ENCODE data around the gene CS. TPM values are rescaled to one million over a fixed set of nuclear protein-coding genes. Genes with fewer than 3 reads are reported as not detected.
A peak's percentile ranks its signal among the peaks of the same experiment; 100 is the strongest.

The CS gene
- total and polyA plus RNA-seq, 2 experiments from 2014 or later, result 243 to 360 TPM

GRCh38 chr12:56223571-56224101, 76.5 kb downstream of the CS start:
- Histone ChIP-seq H3K9me3 (ENCODE audit: low read depth) (no peaks in the 10 kb centered on the region), H3K4me3 (no peak overlapping the region)
- TF ChIP-seq, protein P1, sequence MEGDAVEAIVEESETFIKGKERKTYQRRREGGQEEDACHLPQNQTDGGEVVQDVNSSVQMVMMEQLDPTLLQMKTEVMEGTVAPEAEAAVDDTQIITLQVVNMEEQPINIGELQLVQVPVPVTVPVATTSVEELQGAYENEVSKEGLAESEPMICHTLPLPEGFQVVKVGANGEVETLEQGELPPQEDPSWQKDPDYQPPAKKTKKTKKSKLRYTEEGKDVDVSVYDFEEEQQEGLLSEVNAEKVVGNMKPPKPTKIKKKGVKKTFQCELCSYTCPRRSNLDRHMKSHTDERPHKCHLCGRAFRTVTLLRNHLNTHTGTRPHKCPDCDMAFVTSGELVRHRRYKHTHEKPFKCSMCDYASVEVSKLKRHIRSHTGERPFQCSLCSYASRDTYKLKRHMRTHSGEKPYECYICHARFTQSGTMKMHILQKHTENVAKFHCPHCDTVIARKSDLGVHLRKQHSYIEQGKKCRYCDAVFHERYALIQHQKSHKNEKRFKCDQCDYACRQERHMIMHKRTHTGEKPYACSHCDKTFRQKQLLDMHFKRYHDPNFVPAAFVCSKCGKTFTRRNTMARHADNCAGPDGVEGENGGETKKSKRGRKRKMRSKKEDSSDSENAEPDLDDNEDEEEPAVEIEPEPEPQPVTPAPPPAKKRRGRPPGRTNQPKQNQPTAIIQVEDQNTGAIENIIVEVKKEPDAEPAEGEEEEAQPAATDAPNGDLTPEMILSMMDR (IDR thresholded peaks at IDR 0.05; ENCODE audit: low read depth, low read length), result no peak

DNA sequence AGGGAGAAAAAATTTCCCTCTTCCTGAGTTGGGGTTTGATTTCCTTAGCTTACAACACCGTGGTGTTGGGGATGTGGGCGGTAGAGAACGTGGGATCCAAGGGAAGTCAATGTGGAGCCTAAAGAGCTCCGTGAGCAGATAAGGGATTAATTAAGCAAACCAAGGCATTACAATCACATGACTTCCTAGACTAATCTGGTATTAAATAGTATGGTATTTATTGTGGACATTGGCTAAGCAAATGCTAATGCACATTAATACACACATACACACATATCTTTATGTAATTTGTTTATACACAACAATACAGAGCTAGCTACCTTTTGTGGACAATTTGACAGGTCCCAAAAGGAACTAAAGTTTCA, 77.6 kb downstream of the CS start:
- no peak for DNase-seq (ENCODE audit: low read depth in 1 of 2, low spot score in 1 of 2)
- peaks cover 12% of the 10 kb centered on the region for H3K4me1 ChIP-seq (ENCODE audit: low read depth)
- H3K36me3 ChIP-seq, result no peaks in the 10 kb centered on the region
- H3K27me3 ChIP-seq, result no peaks in the 10 kb centered on the region
- H3K27ac ChIP-seq, result peak overlapping the region; percentile 98
- TF ChIP-seq, protein P1 (IDR thresholded peaks at IDR 0.05; ENCODE audit: low read depth, low read length), result no peak
- H3K4me3 ChIP-seq, result peak overlapping the region; percentile 69
- no peaks in the 10 kb centered on the region for H3K9me3 ChIP-seq (ENCODE audit: low read depth)

More at GRCh38 chr12:56223571-56224101, 76.5 kb downstream of the CS start:
- DNase-seq (ENCODE audit: low read depth in 1 of 2, low spot score in 1 of 2), result no peak
- H3K27me3 ChIP-seq, result no peaks in the 10 kb centered on the region
- H3K4me1 ChIP-seq (ENCODE audit: low read depth), result peaks cover 12% of the 10 kb centered on the region
- H3K36me3 ChIP-seq, result no peaks in the 10 kb centered on the region
- peak overlapping the region; percentile 98 for H3K27ac ChIP-seq

DNA sequence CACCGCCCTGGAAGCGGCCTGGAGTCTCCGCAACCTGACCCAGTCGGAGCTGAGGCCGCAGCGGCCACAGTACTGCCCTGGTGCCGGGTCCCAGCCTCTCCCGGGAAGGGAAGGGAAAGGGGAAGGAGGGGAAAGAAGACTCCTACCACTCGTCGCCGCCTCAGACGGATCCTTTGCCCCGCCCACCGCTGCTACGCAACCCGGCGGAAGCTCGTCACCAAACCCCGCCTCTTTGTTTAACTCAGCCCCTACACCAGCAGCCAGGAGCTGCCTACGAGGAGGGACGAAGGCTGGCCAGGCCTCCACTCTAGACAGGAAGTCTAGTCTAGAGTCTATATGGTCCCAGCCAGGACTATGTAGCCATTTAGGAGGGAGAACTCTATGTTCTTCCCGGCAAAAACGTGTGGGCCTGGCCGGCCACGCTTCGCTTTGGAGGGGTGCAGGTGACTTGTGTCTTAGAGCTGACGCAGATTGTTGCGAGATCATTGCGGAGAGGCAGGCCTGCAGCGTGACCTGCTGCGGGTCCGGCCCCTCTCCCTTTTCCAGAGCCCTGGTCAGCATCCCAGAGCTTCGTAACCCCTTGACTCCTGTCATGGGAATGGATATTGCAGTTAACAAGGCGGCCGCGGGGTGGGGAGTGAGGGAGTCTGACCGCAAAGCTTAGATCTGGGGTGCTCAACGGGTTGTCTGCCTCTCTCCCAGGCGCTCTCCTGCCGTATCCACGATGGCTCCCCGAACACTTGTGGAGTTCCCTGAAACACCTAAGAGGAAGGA, 78.2 kb downstream of the CS start, which contains the start of gene RNF41:
Gene RNF41 (minus strand): TSS at position 166 of the 774 bp plus-strand sequence. CDS start 7,875 bp downstream, outside the sequence.
- H3K9me3 ChIP-seq (ENCODE audit: low read depth), result no peaks in the 10 kb centered on the region
- H3K27me3 ChIP-seq, result no peaks in the 10 kb centered on the region
- TF ChIP-seq, protein P1 (IDR thresholded peaks at IDR 0.05; ENCODE audit: low read depth, low read length), result peak; percentile 10
- H3K4me3 ChIP-seq, result peak within 1 kb of the TSS; percentile 69
- no peaks in the 10 kb centered on the region for H3K36me3 ChIP-seq
- H3K27ac ChIP-seq, result peak within 1 kb of the TSS; percentile 98
- peak; percentile 97 to 99 for DNase-seq (ENCODE audit: low read depth in 1 of 2, low spot score in 1 of 2)
- H3K4me1 ChIP-seq (ENCODE audit: low read depth), result peaks cover 12% of the 10 kb centered on the region

Other genes starting within 250 kb of the CS start
- gene ERBB3, start 220.2 kb downstream of the CS start, total RNA-seq, result 22.0 and 26.6 TPM in 2 replicates
- gene ERBB3, start 220.2 kb downstream of the CS start, polyA plus RNA-seq, result 10.5 and 21.0 TPM in 2 replicates
- gene PA2G4, start 195.8 kb downstream of the CS start, total RNA-seq, result 166 and 235 TPM in 2 replicates
- 132 and 189 TPM in 2 replicates for gene PA2G4, start 195.8 kb downstream of the CS start, polyA plus RNA-seq
- 1,416 and 2,307 TPM in 2 replicates for gene RPL41, start 183.7 kb downstream of the CS start, total RNA-seq
- gene RPL41, start 183.7 kb downstream of the CS start, polyA plus RNA-seq, result 2,144 and 2,427 TPM in 2 replicates
- 5.4 and 7.5 TPM in 2 replicates for gene ZC3H10, start 182.1 kb downstream of the CS start, total RNA-seq
- 7.2 and 10.6 TPM in 2 replicates for gene ZC3H10, start 182.1 kb downstream of the CS start, polyA plus RNA-seq
- gene ESYT1, start 172.1 kb downstream of the CS start, total RNA-seq, result 103 and 107 TPM in 2 replicates
- 52.0 and 70.6 TPM in 2 replicates for gene ESYT1, start 172.1 kb downstream of the CS start, polyA plus RNA-seq
- gene MYL6B, start 147.7 kb downstream of the CS start, total RNA-seq, result 218 and 293 TPM in 2 replicates
- gene MYL6B, start 147.7 kb downstream of the CS start, polyA plus RNA-seq, result 142 and 203 TPM in 2 replicates
- 2,618 and 4,325 TPM in 2 replicates for gene MYL6, start 142.0 kb downstream of the CS start, total RNA-seq
- gene MYL6, start 142.0 kb downstream of the CS start, polyA plus RNA-seq, result 3,866 and 6,680 TPM in 2 replicates
- 69.7 and 94.2 TPM in 2 replicates for gene SMARCC2, start 110.8 kb downstream of the CS start, total RNA-seq
- 79.6 and 104 TPM in 2 replicates for gene SMARCC2, start 110.8 kb downstream of the CS start, polyA plus RNA-seq
- gene RNF41, start 78.4 kb downstream of the CS start, total RNA-seq, result 37.2 and 55.7 TPM in 2 replicates
- 17.3 and 21.1 TPM in 2 replicates for gene RNF41, start 78.4 kb downstream of the CS start, polyA plus RNA-seq
- gene NABP2, start 76.0 kb downstream of the CS start, total RNA-seq, result 14.8 and 32.0 TPM in 2 replicates
- gene NABP2, start 76.0 kb downstream of the CS start, polyA plus RNA-seq, result 6.8 and 10.7 TPM in 2 replicates
- gene SLC39A5, start 70.3 kb downstream of the CS start, total RNA-seq, result 0.67 TPM in 1 of 2 replicates, not detected in the other
- 1.0 TPM in 1 of 2 replicates, not detected in the other for gene SLC39A5, start 70.3 kb downstream of the CS start, polyA plus RNA-seq
- 18.0 and 19.3 TPM in 2 replicates for gene ANKRD52, start 41.9 kb downstream of the CS start, total RNA-seq
- 34.9 and 37.7 TPM in 2 replicates for gene ANKRD52, start 41.9 kb downstream of the CS start, polyA plus RNA-seq
- gene COQ10A, start 33.4 kb downstream of the CS start, total RNA-seq, result 40.3 and 53.6 TPM in 2 replicates
- gene COQ10A, start 33.4 kb downstream of the CS start, polyA plus RNA-seq, result 65.6 and 67.2 TPM in 2 replicates
- gene CNPY2, start 15.7 kb upstream of the CS start, total RNA-seq, result 85.3 and 107 TPM in 2 replicates
- 245 and 302 TPM in 2 replicates for gene CNPY2, start 15.7 kb upstream of the CS start, polyA plus RNA-seq
- gene PAN2, start 33.7 kb upstream of the CS start, total RNA-seq, result 52.6 and 63.1 TPM in 2 replicates
- gene PAN2, start 33.7 kb upstream of the CS start, polyA plus RNA-seq, result 72.7 and 76.0 TPM in 2 replicates
- 0.63 TPM in 1 of 2 replicates, not detected in the other for gene IL23A, start 38.6 kb upstream of the CS start, total RNA-seq
- gene IL23A, start 38.6 kb upstream of the CS start, polyA plus RNA-seq, result 0.52 TPM in 1 of 2 replicates, not detected in the other
- gene STAT2, start 59.8 kb upstream of the CS start, total RNA-seq, result 59.4 and 78.7 TPM in 2 replicates
- 56.2 and 78.5 TPM in 2 replicates for gene STAT2, start 59.8 kb upstream of the CS start, polyA plus RNA-seq
- gene APOF, start 62.5 kb upstream of the CS start, total RNA-seq, result not detected in 2 replicates
- not detected in 2 replicates for gene APOF, start 62.5 kb upstream of the CS start, polyA plus RNA-seq
- gene TIMELESS, start 149.1 kb upstream of the CS start, total RNA-seq, result 12.8 and 19.6 TPM in 2 replicates
- 22.7 and 28.5 TPM in 2 replicates for gene TIMELESS, start 149.1 kb upstream of the CS start, polyA plus RNA-seq
- gene MIP, start 154.3 kb upstream of the CS start, total RNA-seq, result not detected in 2 replicates
- gene MIP, start 154.3 kb upstream of the CS start, polyA plus RNA-seq, result 0.29 and 1.4 TPM in 2 replicates
- gene SPRYD4, start 168.2 kb upstream of the CS start, total RNA-seq, result 3.6 and 4.9 TPM in 2 replicates
- 4.4 and 5.3 TPM in 2 replicates for gene SPRYD4, start 168.2 kb upstream of the CS start, polyA plus RNA-seq
- 1.3 and 1.4 TPM in 2 replicates for gene GLS2, start 187.8 kb upstream of the CS start, total RNA-seq
- 1.2 and 1.3 TPM in 2 replicates for gene GLS2, start 187.8 kb upstream of the CS start, polyA plus RNA-seq
- 8.5 and 11.4 TPM in 2 replicates for gene RBMS2, start 221.5 kb upstream of the CS start, total RNA-seq
- 13.1 and 14.6 TPM in 2 replicates for gene RBMS2, start 221.5 kb upstream of the CS start, polyA plus RNA-seq

Data from cardiac muscle cell (in vitro differentiated cells and primary cell).